Fibroblast of skin of abdomen (primary cell): ENCODE measurements around the gene HIVEP3.

ENCODE experiments used
- DNase-seq: peaks from one replicate; pipeline ENCODE4 v3.0.0-alpha.2; 2013

The HIVEP3 gene

DNA sequence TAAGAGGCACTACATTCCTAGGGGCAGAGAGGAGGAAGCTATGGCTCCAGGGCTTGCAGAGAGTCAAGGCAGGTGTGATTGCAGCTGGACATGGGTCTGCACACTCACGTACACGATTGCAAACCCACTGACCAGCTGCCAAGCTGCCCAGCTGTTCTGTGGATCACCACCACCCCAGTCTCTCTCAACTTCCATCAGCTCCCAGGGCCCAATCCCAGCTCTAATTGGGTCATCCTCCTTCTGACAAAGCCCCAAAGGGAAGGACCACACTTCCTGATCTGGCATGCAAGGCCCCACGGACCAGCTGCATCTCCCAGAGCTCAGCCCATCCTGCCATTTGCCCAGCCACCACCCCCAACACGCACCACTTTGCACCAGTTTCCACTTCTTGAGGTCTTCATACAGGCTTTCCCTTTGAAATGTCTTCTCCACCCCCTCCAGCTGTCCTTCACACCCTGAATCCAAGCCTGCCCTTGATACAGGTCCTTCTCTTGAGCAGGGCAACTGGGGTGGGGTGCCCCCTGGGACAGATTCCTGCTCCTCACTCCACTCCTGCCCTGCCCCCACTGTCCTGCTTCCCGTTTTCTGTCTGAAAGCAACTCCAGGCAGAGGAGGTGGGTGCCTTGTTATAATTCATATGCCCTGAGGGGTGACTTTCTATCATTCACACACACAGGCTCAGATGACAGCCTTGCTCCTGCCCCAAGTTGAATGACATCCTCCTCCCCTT is 254.9 kb downstream of the HIVEP3 start:
- DNase-seq: no peak

GRCh38 chr1:41662765-41663437 is 255.8 kb downstream of the HIVEP3 start:
- peak; percentile 69 for DNase-seq

DNA sequence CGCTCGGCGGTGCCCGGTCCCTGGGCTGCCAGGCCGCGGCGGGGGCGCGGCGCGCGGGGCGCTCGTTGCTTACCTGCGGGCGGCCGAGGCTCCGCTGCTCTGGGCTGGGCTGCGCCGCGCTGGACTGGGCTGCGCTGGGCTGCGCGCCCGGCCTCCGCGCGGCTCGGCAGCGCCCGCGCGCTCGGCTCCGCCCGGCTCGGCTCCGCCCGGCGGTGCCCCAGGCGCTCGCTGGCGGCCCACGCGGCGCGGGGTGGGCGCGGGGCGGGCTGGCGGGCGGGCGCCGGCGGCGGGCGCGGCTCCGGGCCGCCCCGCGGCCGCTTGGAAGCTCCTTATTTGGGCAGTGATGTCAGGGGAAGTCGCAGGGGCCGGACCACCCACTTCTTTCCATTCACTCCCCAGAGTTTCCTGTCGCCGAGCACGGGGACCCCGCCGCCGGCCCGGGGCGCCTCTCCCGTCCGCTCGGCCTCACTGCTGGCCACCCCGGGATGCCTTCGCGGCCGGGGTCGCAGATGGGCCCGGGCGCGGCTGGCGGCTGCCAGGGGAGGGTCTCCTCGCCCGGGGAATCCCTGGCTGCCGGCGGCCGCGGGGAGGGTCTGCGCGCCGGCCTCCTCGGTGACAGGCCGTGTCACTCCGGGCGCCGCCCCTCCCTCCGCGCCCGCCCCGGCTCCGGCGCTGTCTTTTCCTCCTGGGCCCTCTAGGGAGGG is 256.5 kb downstream of the HIVEP3 start:
- peak; percentile 85 for DNase-seq

DNA sequence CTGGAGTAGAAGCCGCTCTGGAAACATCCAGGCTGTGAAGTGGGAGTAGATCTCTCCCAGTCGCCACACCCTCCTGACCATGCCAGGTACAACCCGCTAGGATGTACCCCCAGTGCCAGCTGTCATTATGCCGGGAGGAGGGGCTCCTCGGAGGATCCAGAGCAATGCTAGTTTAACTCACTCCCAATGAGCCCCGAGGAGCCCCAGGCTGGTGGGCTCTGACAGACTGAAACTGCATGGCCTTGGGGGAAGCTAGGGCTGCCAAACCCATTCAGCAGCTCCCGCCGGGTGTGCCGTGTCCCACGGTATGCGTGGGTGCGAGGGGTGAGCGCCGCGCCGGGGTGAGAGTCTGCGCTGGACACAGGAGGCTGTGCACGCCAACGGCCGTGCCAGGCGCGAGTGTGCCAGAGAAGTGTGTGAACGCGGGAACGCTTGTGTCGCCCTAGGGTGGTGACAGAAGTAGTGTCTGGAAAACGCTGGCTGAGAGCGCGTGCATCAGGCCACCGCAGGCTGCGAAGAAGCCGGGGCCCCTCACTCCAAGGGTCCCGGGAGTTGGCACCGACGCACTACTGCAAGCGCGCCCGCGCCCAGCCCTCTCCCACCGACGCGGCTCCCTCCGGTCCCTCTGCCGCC is 257.2 kb downstream of the HIVEP3 start:
- DNase-seq: no peak

- DNase-seq: no peak
Observed at GRCh38 chr1:41660570-41661427, 257.9 kb downstream of the HIVEP3 start.

DNA sequence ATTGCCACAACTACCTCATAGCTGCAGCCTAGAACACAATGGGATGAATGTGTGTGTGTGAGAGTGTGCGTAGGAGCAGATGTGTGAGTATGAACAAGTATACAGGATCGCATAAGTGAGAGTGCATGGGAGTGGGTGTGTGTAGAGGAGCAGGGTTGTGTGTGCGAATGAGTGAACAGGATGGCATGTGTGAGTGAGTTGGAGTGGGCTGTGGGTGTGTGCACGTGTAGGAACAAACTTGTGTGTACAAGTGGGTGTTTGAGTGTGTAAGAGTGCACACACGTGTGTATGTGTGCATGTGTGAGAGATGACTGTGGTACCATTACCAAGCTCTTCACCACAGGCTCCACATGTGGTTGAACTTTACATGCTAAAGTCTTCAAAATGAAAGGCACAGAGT is 258.8 kb downstream of the HIVEP3 start:
- DNase-seq: no peak

DNA sequence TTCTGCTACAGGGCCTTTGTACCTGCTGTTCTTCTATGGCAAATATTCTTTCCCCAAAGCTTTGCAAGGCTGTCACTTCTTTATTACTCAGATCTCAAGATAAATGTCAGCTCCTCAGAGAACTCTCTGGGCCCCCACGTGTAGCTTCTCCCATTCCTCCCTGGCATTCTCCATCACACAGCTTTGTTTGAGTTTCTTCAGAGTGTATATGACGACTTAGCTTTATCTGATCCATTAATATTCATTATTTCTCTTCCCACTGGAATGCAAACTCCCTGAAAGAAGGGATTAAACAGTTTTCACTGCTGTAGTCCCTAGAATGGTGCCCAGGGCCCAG is 259.6 kb downstream of the HIVEP3 start:
- no peak for DNase-seq

- DNase-seq: no peak
Observed at GRCh38 chr1:41658431-41659158, 260.1 kb downstream of the HIVEP3 start.

DNA sequence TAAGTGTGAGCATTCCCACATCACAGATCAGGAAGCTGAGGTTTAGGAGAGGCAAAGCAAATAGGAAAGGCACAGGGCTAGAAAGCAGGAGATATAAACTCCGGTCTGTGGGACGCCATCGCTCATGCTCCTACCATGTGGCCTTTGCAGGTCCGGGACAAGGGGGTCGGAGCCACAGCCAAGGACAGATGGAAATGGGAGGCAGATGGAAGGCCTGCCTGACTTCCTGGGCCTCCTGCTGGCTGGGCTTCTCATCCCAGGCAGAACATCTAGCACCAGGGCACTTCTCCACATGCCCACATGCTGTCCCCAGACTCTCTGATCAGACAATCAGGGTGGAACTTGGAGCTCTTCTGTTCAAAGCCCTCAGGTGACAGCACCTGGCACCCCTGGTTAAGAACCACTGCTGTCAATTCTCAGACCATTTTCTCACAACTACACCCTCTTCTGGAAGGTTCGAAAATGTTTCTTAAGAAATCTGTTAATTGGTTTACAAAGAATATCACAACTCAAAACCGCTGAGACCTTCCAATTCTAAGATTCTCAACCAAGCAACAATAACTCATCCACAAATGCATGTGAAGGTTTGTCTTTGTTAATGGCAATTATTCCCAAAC is 260.9 kb downstream of the HIVEP3 start:
- no peak for DNase-seq

DNA sequence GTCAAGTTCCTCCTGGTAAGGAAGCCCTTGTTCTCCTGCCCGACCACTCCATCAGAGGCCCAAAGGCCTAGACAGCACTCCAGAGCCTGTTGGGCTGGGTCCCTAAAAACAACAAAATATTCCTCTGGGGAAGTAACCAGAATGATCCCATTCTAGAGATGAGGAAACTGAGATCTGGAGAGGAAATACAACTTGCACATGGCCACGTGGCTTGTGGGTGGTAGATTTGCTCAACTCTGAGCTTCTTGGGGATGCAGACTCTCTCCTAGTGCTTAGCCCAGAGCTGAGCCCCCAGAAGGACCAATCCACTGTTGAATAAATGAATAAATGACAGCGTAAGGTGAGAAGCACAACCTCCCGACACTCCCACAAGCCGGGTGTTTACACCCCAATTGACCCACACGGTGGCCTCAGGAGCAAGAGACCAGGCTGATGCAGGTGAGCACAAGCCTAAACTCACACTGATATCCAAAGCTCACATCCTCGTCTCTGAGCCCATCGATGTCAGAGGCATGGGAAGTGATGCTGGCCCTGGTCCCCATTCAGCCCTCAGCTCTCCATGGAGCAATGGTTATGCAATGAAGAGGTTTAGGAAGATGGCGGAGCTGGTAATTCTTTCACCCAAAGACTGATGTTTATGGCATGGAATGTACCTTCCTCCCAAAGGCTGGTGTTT is 261.8 kb downstream of the HIVEP3 start:
- no peak for DNase-seq

GRCh38 chr1:41656068-41656467 is 262.7 kb downstream of the HIVEP3 start:
- no peak for DNase-seq

DNA sequence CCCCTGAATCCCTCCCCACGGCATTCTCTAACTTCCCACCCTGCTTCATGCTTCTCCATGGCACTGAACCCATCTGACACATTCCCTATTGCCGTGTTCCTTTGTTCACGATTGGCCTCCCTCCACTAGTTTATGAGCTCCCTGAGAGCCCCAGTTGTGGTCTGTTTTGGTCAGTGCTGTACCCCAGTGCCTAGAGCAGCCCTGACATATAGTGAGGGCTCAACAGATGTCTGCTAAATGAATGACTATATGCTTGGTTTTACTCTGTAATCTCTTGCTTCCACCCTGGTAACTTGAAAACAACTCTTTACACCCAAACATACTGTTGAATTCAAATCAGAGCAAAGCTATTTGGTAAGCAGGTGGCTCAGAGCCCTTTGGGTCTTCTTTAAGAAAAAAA is 263.1 kb downstream of the HIVEP3 start:
- DNase-seq: no peak

- no peak for DNase-seq
Observed at GRCh38 chr1:41653574-41653973, 265.1 kb downstream of the HIVEP3 start.

DNA sequence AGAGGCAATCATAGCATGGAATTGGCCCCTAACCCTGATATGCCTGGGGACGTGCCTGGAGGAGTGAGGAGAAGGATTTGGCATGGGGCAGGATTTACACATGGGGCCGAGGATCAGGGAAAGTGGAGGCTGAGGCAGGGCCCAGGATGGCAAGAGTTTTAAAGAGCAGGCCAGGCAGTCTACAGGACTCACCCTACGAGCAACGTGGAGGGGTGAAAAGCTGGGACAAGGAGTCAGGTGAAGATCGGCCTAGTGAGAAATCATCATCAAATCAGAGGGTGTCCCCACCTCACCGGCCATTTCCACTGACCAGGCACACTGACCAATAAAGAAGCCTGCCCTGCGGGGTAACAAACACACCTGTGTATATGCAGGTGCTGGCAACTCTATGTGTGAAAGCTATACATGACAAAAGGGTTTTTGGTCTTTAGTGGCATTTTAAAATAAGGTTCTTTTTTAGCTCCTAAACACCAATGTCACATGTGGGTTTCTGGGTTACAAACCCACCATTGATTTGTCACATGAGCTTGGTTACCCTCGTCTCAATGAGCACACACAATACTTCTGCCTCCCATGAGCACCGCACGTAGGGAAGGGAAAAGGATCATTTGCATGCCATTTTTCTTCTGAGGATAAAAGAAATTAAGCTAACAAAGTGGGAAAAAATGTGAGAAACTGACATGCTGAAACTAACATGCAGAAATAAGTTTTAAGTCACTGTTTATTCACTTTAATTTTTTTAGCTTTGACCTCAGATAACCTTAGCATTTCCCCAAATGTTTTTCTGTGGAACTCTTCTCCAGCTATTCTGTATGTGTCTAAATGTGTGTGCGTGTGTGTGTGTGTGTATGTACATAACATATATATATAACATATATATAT is 266.1 kb downstream of the HIVEP3 start:
- no peak for DNase-seq

DNA sequence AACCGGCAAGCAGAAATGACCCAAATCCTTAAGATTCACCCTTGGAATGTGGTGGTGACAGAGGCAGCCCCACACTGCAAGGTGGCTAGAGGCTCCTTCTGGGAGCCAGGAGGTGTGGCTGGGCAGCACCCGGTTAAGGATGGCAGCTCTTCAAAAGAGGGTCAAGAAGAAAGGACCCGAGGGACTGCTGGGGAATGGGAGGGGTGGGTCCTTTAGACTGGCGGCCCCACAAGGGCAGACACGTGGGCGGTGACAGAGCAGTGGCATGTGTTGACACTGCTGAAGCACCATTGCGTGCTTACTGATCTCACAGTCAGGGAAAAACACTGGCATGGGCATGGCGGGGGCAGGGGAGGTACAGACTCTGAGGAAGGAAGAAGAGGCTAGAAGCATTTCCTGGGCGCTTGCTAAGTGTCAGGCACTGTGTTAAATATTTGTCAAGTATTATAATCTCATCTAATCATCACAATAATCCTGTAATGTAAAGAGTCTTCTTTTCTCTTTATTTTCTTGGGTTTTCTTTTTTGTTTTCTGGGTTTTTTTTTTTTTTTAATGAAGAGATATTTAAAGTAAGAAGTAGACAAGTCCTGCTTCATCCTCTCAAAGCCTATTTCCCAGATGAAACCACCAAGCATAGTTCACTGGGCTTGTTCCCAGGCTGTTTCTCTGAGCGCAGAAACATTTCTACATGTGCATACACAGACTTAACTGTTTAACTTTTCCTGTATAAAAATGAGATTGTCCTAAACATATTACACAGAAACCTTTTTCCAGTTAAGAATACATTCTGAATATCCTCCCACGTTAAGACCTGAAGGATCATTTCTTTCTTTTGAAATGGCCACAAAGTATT is 268.5 kb downstream of the HIVEP3 start:
- DNase-seq: peak; percentile 16

- DNase-seq: peak; percentile 13
Observed at GRCh38 chr1:41649396-41650027, 269.2 kb downstream of the HIVEP3 start.

- no peak for DNase-seq
Observed at GRCh38 chr1:41648844-41649243, 269.9 kb downstream of the HIVEP3 start.

- no peak for DNase-seq
Observed at GRCh38 chr1:41648230-41648629, 270.5 kb downstream of the HIVEP3 start.
